Activated CD8-positive, alpha-beta memory T cell treated with anti-CD3 and anti-CD28 coated beads for 48 hours (primary cell): Measurements from ENCODE around the gene SPOPL.
"Not testable (repeated sequence)": the region's sequence is repeated elsewhere in the genome, so short reads cannot be mapped to it uniquely, and the experiment has no call there.

ENCODE experiments used
- DNase-seq, 3 experiments: peaks; one replicate each; pipeline ENCODE4 v3.0.0-alpha.2; 2020; ENCODE audit warnings: low read depth in 2 of 3, low spot score in 2 of 3

The SPOPL gene

DNA sequence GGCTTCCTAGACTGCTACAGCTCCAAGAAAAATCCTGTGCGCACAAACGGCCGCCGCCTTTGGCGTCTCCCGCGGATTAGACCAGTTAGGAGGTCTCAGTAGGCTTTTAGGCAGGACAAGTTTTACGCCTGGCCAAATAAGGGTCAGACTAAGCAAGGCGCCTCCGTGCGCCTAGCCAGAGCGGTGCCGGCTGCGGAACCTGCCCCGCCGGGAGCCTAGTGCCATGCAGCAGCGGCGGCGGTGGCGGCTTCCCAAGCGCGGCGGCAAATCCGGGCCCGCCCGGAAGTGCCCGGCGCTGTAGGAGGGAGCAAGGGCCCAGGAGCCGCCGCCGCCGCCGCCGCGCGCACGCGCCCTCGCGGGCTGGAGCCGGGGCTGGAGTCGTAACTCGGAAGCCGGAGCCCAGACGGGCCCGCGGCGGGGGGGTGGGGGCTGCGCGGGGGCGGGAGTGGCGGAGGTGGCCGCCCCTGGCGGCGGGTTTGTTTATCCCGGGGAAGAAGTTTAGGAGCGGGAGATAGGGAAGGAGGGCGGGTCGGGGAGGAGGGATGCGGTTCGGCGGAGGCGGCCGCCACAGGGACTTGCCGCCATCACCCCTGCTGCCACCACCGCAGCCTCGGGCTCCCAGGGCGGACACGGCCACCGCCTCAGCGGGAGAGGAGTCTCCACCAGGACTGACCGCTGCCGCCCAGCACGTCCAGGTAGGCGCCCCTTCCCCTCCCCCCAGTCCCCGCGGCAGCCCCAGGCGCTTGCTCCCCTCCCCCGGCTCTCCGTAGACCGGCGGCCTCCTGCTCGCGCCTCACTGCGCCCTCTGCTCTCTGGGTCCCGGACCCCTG lies at the start of gene SPOPL:
Gene SPOPL (plus strand): TSS at position 346 of the 830 bp plus-strand sequence. CDS start 48,447 bp downstream, outside the sequence.
- peak; percentile 65 to 79 (median 66) for DNase-seq

DNA sequence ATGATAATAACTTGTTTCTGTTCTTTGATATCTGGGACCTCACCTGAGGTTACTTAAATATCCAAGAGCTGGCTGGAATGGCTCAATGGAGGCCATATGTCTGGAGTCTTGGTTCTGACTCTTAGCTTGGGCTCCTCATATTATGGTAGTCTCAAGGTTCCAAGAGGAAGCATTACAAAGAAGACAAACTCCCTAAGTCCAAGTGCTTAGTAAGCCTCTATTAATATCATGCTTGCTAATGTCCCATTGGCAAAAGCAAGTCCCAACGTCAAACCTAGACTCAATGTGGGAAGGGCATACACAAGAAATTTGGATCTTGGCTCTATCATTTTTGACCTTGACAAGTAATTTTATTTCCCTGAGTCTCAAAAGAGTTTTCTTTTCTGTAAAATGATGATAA lies 49.2 kb upstream of the SPOPL start:
- DNase-seq: no peak

DNA sequence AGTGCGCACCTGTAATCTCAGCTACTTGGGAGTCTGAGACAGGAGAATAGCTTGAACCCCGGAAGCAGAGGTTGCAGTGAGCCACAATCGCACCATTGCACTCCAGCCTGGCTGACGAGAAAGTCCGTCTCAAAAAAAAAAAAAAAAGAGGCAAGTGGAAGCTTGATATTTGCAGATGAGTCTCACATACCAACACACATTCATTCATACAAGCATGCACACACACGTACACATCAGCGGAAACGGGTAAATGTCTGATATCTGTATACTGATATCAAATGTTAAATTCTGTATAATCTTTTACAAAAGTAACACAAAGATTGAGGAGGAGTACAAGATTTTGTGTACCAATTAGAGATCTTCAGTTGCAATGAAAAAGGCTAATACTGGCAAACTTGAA lies 47.8 kb upstream of the SPOPL start:
- no peak for DNase-seq

DNA sequence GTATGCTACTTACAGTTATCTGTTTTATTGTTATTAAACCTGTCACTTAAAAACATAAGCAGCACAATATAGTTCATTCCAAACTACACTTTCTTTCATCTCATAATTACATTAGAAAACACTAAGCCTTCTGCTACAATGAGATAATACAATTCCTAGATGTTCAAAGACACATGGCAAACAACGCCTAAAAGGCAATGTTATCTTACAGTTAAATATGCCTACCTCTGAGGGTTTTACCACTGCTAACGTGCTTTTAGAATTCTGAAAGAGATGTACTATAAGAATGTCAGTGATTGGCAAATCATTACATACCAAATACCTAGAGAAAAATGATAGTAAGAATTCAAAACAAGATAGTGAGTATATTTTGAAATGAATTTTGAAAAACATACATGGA lies 46.8 kb upstream of the SPOPL start:
- no peak for DNase-seq

DNA sequence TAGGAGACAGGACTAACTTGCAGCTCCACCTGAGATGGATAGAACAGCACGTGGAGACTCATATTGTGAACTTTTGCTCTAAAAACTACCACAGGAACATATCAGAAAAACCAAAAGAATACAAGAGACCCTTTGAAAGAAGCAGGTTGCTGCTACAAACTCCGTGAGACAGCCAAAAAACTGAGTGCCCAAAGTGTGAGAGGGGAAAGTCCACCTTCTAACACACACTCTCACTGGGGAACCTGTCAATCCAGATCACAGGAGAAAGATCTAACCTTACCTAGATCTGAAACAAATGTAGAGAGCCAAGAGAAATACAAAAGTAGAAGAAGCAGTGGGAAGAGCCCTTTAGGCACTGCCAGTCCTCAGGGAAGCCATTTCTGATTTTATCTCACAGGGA lies 46.3 kb upstream of the SPOPL start:
- no peak for DNase-seq

DNA sequence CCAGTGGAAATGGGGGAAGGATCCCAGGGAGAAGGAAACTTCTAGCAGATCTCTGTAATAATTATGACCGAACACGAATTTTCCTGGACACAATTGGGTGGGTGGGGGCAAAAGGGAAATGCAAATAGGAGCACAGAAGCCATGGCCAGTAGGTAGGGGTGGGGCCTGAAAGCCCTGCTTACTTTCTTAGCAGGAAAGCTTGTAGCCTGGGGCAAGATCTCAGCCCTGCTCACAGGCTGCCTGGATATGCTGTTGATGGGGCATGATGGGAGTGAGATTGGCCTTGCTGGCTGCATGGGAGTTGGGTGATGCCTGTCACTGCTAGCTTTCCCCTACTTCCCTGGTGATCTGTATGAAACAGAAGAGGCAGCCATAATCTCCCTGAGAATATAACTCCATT lies 45.9 kb upstream of the SPOPL start:
- DNase-seq: no peak

DNA sequence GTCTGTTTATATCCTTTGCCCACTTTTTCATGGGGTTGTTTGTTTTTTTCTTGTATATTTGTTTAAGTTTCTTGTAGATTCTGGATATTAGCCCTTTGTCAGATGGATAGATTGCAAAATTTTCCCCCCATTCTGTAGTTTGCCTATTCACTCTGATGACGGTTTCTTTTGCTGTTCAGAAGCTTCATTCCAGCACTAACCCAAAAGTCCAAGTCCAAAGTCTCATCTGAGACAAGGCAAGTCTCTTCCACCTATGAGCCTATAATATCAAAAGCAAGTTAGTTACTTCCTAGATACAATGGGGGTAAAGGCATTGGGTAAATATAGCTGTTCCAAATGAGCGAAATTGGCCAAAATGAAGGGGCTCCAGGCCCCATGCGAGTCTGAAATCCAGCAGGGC lies 38.9 kb upstream of the SPOPL start:
- DNase-seq: not testable (repeated sequence)

DNA sequence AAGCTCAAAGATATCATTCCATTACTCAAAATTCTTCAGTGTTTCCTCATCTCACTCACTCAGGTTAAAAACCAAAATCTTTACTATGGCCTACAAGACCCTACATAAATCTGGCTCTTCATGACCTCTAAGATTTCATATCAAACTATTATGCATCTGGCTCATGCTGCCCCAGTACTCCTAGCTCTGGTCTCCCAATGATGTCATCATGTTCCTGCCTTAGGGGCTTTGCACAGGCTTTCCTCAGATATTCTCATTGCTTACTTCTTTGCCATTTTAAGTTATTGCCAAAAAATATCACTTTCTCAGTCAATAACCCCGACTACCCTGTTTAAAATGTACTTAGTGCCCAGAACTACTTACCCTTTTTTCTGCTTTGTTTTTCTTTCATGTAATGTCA lies 33.0 kb upstream of the SPOPL start:
- DNase-seq: no peak

DNA sequence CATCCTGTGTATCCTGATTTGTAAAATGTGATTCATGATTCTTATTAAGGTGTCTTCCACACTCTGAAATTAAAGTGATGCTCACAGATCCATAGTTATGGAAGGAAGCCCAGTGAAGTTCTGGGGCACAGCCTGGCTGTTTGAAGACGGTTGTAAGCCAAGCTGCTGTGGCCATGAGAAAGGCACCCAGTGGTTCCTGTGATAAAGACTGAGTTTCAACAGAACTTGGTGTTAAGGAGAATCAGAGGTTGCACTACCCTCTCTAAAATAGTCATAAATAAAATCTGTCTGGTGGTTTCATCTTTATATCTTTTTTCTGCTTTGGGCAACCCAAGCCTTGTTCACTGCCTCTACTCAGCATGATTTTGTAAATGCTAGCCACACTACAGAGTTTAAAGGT lies 32.2 kb upstream of the SPOPL start:
- no peak for DNase-seq

DNA sequence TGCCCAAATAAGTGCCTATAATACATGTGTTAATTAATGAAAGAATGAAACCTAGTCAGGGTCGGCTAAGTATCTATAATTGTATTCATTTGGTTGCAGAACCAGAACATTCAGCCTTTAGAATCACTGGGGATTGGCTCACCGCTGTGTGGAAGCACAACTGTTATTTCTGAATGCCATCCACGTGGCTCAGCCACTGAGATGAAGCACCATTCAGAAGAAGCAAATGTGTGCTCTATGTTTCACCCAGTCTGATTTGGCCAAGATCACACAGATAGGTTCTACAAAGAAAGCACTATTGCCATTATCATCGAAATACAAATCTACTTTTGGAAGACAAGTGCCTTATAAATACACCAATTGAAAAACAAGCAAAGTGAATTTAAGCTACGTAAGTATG lies 30.6 kb upstream of the SPOPL start:
- no peak for DNase-seq

DNA sequence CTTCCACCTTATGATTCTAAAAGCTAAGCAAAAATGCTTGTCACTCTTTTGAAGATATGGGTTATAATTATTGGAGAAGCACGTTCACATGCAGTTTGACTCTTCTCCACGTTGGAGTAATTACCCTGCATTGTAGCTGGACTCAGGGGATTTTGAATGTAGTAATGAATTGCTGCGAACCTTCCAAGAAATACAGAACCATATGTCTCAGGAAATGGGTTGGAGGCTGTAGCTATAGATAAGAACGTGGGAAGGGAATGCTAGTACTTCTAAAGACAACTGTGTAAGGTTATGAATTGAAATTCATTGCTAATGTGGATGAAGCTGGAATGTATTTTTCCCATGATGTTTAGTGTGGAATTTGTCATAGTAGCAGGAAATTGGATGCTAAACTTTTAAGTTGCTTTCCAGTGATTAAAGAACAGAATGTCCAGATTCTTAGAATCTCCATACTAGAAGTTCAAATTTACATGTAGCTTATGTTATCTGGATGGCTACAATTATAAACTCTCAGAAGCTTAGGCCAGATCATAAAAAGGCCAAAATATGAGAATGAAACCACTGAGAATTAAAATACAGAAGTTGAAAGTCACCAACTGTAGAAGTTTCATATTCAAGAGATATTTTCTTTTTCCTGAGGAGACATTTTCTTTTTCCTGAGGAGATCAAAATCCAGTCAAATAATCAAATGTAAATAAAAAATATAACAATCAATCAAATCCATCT lies 27.3 kb upstream of the SPOPL start:
- DNase-seq: no peak

DNA sequence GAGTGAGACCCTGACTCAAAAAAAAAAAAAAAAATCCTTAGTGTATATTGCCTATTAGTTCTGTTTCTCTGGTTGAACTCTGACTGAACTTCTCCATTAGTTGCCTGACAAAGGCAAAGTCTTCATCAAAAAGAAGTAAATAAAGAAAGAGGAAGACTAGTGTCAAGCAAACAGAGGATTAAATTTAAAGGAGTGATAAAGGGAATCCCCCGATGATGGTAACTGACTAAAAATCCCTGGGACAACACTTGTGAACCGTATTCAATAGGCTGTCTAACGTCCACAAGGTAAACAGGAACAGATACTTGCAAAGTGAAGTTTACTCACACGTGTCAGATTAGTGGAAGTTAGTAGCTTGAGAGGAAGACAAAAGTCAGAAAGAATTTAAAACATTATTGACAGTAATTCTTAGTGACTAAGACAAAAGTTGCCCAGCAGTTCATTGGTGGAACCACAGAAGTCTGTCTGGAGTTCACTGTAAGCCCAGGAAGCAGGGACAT lies 26.2 kb upstream of the SPOPL start:
- DNase-seq: no peak

DNA sequence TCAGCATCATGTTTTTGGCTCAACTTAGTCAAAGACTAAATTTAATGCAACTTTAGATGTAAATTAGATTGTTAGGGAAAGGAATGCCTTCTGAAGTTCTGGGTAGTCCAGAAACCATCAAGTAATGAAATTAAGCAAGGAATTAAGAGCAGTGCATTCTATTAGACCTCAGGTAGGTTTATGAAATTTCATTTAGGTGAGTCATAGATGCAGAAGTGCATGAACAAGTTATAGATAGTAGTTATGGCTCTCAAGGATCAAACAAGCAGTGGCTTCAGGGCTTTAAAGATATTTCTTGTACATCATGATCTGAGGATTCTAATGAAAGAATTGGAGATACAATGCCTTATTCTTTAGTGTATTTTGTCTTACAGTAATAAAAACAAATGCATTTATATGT lies 25.4 kb upstream of the SPOPL start:
- no peak for DNase-seq

DNA sequence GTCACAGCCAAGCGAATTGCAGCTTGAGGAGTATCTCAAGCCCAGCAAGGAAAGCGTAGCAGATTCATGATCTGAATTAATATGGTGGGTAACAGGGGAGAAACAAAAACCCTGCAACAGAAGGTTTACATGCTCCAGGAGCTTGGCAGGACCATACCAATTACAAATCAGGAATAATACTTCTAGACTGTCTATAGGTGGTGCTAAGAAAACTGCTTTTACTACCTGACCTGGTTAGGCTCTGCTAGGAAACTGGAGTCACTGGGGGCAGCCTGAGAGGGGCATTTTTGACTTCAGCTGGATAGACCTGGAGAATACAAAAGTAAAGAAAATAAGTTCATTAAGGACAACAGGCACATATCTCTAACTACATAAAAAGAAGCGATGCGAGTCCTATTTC lies 24.6 kb upstream of the SPOPL start:
- no peak for DNase-seq

DNA sequence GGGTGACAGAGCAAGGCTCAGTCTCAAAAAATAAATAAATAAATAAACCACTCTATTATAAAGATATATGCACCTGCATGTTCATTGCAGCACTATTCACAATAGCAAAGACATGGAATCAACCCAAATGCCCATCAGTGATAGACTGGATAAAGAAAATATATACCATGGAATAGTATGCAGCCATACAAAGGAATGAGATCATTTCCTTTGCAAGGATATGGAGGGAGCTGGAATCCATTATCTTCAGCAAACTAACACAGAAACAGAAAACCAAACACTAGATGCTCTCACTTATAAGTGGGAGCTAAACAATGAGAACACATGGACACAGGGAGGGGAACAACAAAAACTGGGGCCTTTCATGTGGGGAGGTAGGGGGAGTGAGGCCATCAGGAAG lies 18.8 kb upstream of the SPOPL start:
- not testable (repeated sequence) for DNase-seq

DNA sequence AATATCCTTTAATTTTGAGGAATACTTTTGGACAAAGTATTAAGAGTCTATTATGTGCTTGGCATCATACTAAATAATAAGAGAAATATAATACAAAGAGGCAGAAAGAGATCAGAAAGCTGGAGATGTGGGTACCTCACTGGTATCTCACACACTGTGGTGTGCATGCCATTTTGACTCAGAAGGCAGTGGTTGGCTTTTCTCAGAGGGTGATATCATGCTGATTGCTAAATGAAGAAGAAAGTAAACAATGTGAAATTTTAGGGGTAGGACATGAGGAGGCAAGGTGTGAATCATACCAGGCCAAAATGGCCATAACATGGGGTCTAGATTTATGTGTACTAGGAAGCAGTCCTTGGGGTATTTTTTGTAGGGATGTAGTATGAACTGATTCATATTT lies 16.6 kb upstream of the SPOPL start:
- DNase-seq: no peak

DNA sequence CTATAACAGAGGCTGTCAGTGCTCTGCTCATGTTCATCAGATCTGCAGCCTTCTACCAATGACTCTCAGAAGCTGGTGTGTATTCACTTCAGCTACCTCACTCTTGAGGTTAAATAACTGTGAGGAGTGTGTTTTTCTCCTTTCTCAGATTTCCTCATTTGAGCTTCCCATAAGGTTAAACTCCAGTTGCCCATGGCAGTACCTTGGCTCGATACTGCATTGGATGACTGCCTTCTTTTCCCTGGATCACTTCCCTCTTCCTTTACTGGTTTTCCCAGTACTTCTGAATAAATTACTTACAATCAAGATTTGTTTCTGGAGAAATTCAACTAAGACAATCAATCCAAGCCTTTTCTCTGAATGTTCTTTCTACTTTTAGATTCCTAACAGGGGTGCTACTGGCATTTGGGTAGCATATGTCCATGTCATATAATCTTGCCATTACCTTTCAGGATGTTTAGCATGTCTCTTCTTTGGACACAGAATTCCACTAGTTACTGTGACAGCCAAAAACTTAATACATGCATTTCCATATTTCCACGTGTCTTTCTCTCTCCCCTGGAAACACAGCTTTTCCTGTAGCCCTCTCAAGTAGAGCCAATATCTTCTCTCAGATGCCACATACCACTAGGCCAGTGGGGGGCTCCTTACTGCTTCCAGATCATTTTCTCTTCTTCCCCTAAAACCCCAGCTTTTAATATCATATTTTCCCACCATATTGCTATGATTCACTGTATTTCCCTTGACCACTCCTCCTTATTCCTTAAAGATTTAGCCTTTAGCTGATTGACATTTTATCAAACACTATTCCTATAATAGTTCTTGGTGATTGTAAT lies 15.0 kb upstream of the SPOPL start:
- no peak for DNase-seq

DNA sequence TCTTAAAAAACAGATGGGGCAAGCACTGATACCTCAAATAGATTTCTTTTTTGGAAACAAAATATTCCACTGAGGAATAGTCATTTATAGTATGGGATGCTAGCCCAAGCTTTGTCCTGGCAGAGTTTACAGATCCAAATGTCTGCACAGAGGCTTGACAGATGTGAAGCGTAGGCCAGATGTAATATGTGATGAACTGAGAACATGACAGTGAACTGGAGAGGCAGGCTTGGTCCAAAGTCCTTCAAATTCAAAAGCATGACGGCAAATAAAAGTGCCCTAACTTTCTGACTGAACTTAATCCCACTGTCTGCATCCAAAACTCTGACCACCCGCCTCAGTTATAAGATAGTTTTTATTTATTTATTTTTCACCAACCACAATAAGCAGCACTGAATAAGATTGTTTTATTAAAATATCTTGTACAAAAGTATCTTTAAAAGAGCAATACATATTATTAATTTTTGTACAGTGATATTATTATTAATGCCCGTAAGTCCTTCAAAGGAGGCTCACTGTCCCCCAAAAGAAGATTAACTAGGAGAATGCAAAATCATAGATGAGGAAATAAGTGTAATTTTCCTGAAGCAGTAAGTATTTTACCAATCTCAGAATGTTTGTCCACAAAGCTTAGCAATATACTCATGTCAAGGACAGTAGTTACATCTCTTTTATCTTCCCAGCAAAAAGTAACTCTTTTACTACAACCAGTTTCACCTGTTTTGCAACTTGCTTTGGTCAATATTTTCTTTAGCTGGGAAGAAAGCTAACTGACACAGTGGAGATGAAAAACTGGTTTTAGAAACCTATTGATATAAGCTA lies 10.7 kb upstream of the SPOPL start:
- DNase-seq: no peak

DNA sequence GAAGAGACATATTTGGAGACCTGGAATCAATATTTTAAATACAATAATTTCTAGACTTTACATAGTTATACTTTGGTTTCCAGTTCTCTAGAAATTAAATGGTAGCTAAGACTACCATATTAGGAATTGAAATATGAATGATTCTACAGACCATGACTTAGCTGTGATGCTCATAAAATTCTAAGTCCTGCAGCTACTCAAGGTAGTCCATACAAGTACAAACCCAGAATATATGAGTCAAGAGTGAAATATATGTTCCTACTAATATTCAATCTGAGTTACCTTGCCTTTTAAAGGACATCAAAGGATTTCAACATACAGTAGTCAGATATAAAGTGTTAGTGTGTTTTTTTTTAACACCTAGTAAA lies 10.1 kb upstream of the SPOPL start:
- DNase-seq: no peak

DNA sequence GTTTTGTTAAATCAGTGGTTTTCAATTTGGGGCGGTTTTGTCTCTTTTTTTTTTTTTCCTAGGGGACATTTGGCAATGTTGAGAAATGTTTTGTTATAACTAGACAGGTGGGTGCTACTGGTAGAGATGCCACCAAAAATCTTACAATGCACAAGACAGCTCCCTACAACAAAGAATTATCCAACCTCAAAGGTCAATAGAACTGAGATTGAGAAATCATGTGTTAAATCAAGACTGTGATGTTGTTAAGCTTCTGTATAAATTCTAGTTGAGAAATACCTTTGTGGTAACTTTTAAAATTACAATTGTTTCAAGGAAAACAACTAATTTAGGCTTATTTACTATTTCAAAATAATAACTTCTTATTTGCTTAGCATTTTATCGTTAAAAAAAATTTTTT lies 9.4 kb upstream of the SPOPL start:
- DNase-seq: no peak

DNA sequence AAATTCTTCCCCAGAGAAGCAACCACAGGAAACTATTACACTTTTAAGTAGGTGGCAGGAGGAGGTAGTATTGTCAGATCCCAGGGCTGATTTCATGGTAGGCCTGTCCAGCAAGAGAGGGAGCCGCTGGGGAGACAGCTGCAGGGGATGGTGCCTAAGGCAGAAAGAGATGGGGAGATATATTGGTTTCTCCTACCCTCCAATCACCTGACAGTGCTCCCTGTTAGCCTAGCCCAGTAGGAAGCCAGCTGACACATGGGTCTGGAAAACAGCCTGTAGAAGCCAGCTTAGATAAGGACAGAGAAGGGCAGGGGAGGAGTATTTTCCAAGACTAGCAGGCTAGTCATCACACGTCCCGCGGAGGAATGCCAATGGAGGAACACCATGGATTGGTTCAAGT lies 8.2 kb upstream of the SPOPL start:
- no peak for DNase-seq
